CD14-positive monocyte (primary cell): Measurements from ENCODE around the gene SNRPE. TPM values are rescaled to one million over a fixed set of nuclear protein-coding genes. Genes with fewer than 3 reads are reported as not detected.

Experiments used
- DNase-seq, 3 donors: peaks; one replicate each; pipeline ENCODE4 v3.0.0-alpha.2; 2011 to 2022
- H2AFZ ChIP-seq: 2 replicates; pipeline ENCODE4 v1.6.0; 2012; ENCODE audit warnings: mild to moderate bottlenecking, low read depth, low read length, inconsistent platforms; ENCODE audit not compliant: insufficient read depth, poor library complexity, severe bottlenecking
- H3K27ac ChIP-seq, 2 donors: 1 replicate in 1 of 2; 2 replicates in 1 of 2; pipeline ENCODE4 v1.5.1; 2012 to 2013; ENCODE audit warnings: low read length in 2 of 2, control low read depth in 1 of 2, inconsistent platforms in 1 of 2, low read depth in 1 of 2, mild to moderate bottlenecking in 1 of 2
- H3K27me3 ChIP-seq, 2 donors: one replicate each; pipeline versions ENCODE4 v1.6.0 to v1.6.1; 2011 to 2013; ENCODE audit warnings: low read length in 2 of 2; ENCODE audit not compliant: control insufficient read depth in 2 of 2, insufficient read depth in 2 of 2
- H3K36me3 ChIP-seq, 2 donors: replicated peaks in 1 of 2; 1 replicate in 1 of 2; 2 replicates in 1 of 2; pipeline versions ENCODE4 v1.5.1 to v1.6.1; 2012 to 2013; ENCODE audit warnings: low read length in 2 of 2, control low read depth in 1 of 2, inconsistent platforms in 1 of 2, mild to moderate bottlenecking in 1 of 2; ENCODE audit not compliant: insufficient read depth in 2 of 2, control insufficient read depth in 1 of 2
- H3K4me1 ChIP-seq, 2 donors: 1 replicate in 1 of 2; 2 replicates in 1 of 2; pipeline versions ENCODE4 v1.5.1 to v1.6.1; 2012 to 2013; ENCODE audit warnings: low read length in 2 of 2, control low read depth in 1 of 2, inconsistent platforms in 1 of 2, mild to moderate bottlenecking in 1 of 2, moderate library complexity in 1 of 2; ENCODE audit not compliant: insufficient read depth in 2 of 2, control insufficient read depth in 1 of 2
- H3K4me2 ChIP-seq: replicated peaks from 2 replicates; pipeline ENCODE3; 2012; ENCODE audit warnings: low read length, moderate library complexity, mild to moderate bottlenecking; ENCODE audit not compliant: poor library complexity, severe bottlenecking; ENCODE audit errors: extremely low read depth
- H3K4me3 ChIP-seq, 3 experiments: fragments of 200-600 bp in 1 of 3; sonication (generic) in 1 of 3; replicated peaks in 1 of 3; 1 replicate in 2 of 3; 2 replicates in 1 of 3; pipeline ENCODE4 v1.5.1; 2011 to 2013; ENCODE audit warnings: low read length in 3 of 3, mild to moderate bottlenecking in 3 of 3, control low read depth in 2 of 3, low read depth in 2 of 3, inconsistent platforms in 1 of 3, moderate library complexity in 1 of 3
- H3K79me2 ChIP-seq: 2 replicates; pipeline ENCODE4 v1.6.0; 2012; ENCODE audit warnings: mild to moderate bottlenecking, control low read depth, inconsistent platforms, low read length, moderate library complexity; ENCODE audit not compliant: insufficient read depth
- H3K9ac ChIP-seq: 2 replicates; pipeline ENCODE4 v1.6.0; 2017; ENCODE audit warnings: low read length, mild to moderate bottlenecking; ENCODE audit not compliant: insufficient read depth, poor library complexity, severe bottlenecking
- H3K9me3 ChIP-seq, 2 donors: replicated peaks in 1 of 2; 1 replicate in 1 of 2; 2 replicates in 1 of 2; pipeline versions ENCODE4 v1.5.1 to v1.6.1; 2012 to 2013; ENCODE audit warnings: low read length in 2 of 2, control low read depth in 1 of 2; ENCODE audit not compliant: control insufficient read depth in 1 of 2, insufficient read depth in 1 of 2
- H4K20me1 ChIP-seq: 2 replicates; pipeline ENCODE4 v1.6.0; 2012; ENCODE audit warnings: mild to moderate bottlenecking, low read length, control low read depth, moderate library complexity; ENCODE audit not compliant: insufficient read depth
- H3K27ac Mint-ChIP-seq, 7 donors: one replicate each; pipeline ENCODE4 v1.8.0; 2020; ENCODE audit warnings: mild to moderate bottlenecking in 7 of 7, mixed read lengths in 7 of 7, moderate library complexity in 6 of 7, inconsistent platforms in 2 of 7
- H3K27me3 Mint-ChIP-seq, 3 donors: one replicate each; pipeline ENCODE4 v1.8.0; 2021 to 2022; ENCODE audit warnings: low read depth in 3 of 3, mild to moderate bottlenecking in 3 of 3, mixed read lengths in 3 of 3, moderate library complexity in 3 of 3, inconsistent platforms in 1 of 3
- H3K36me3 Mint-ChIP-seq, 2 donors: one replicate each; pipeline ENCODE4 v1.8.0; 2020; ENCODE audit warnings: mixed read lengths in 2 of 2, inconsistent platforms in 1 of 2, mild to moderate bottlenecking in 1 of 2
- H3K4me1 Mint-ChIP-seq: one replicate; pipeline ENCODE4 v1.8.0; 2020; ENCODE audit warnings: mild to moderate bottlenecking, mixed read lengths
- H3K4me3 Mint-ChIP-seq, 2 donors: one replicate each; pipeline ENCODE4 v1.8.0; 2020; ENCODE audit warnings: mild to moderate bottlenecking in 2 of 2, mixed read lengths in 2 of 2, moderate library complexity in 1 of 2
- H3K9me3 Mint-ChIP-seq, 7 donors: one replicate each; pipeline ENCODE4 v1.8.0; 2020 to 2022; ENCODE audit warnings: mixed read lengths in 7 of 7, mild to moderate bottlenecking in 6 of 7, moderate library complexity in 6 of 7, inconsistent platforms in 2 of 7
- CTCF ChIP-seq: fragments of 200-600 bp; IDR thresholded peaks from one replicate; pipeline ENCODE4 v1.8.0; 2022; ENCODE audit warnings: antibody characterized with exemption, mild to moderate bottlenecking
- WGBS: methylation state at CpG from one replicate; pipeline ENCODE4 v1.1.5; 2013; ENCODE audit warnings: missing lambda C conversion rate; ENCODE audit not compliant: insufficient coverage; 5-methylcytosine and 5-hydroxymethylcytosine counted together
- intact Hi-C, 2 donors: fragments of 100-400 bp; cut with micrococcal nuclease; formaldehyde crosslinking; loops; one replicate each; pipeline versions ENCODE4 v1.15.0 to v1.15.1; 2023
- polyA plus RNA-seq, 3 donors: library from polyadenylated mRNA; depleted of rRNA in 1 of 3; unstranded in 2 of 3; stranded (reverse) in 1 of 3; fragments of 300-500 nt in 2 of 3; fragments of >200 nt in 1 of 3; fragmentation: Illumina TruSeq in 2 of 3; gene quantifications; 1 replicate in 2 of 3; 2 replicates in 1 of 3; pipeline ENCODE4 v1.2.3, GENCODE V29; 2012 to 2021

Gene SNRPE
- polyA plus RNA-seq, 3 donors = 86.4 to 198 (median 162) TPM

DNA sequence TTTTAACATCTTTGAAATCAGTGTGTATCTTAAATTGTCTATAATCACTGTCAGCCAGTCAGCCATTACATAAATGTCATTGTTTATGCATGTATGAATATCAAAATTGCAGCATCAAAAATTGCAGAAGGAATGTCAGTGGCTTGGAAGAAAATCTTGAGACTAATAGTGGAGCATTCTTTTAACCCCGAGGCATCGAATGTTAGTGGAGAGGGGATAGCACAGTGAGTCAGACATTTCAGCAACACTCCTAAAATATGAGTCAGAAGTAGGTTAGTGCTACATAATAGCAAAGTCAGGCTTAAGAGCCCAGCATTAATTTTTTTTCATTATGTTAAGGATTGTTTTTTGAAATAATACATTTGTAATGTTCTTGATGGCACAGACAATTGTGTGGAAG lies 45.5 kb downstream of the SNRPE start:
- no peak for TF ChIP-seq CTCF
- H3K4me1 ChIP-seq = no peaks in the 10 kb centered on the region
- no peaks in the 10 kb centered on the region for H3K27me3 ChIP-seq
- Mint-ChIP-seq H3K36me3 (no peaks in the 10 kb centered on the region), H3K27me3 (peaks cover 2 to 8% (median 6%) of the 10 kb centered on the region in 3 donors), H3K4me3 (no peak overlapping the region), H3K9me3 (peaks cover 0 to 2% (median 0%) of the 10 kb centered on the region in 7 donors), H3K4me1 (no peaks in the 10 kb centered on the region), H3K27ac (no peak overlapping the region)
- no peak overlapping the region for H3K4me2 ChIP-seq
- no peaks in the 10 kb centered on the region for H3K36me3 ChIP-seq
- H3K9me3 ChIP-seq = no peaks in the 10 kb centered on the region
- H3K9ac ChIP-seq = no peak overlapping the region
- no peaks in the 10 kb centered on the region for H3K79me2 ChIP-seq
- H2AFZ ChIP-seq = no peak overlapping the region
- no peak overlapping the region for H3K4me3 ChIP-seq
- intact Hi-C loops = no loop called here
- no peak overlapping the region for H3K27ac ChIP-seq
- no CpG with 5 or more reads among the region's 2 CpGs for WGBS
- no peak for DNase-seq
- H4K20me1 ChIP-seq = no peaks in the 10 kb centered on the region

- Histone ChIP-seq H3K9me3 (no peaks in the 10 kb centered on the region), H2AFZ (no peak overlapping the region), H3K27ac (no peak overlapping the region), H4K20me1 (no peaks in the 10 kb centered on the region), H3K4me1 (no peaks in the 10 kb centered on the region), H3K27me3 (no peaks in the 10 kb centered on the region), H3K36me3 (no peaks in the 10 kb centered on the region), H3K4me2 (no peak overlapping the region), H3K9ac (no peak overlapping the region), H3K79me2 (no peaks in the 10 kb centered on the region), H3K4me3 (no peak overlapping the region)
- no peak overlapping the region for H3K27ac Mint-ChIP-seq
- no peak for TF ChIP-seq CTCF
- H3K9me3 Mint-ChIP-seq = peaks cover 0 to 2% (median 0%) of the 10 kb centered on the region in 7 donors
- no peaks in the 10 kb centered on the region for H3K4me1 Mint-ChIP-seq
- no CpG with 5 or more reads among the region's 5 CpGs for WGBS
- no peaks in the 10 kb centered on the region for H3K36me3 Mint-ChIP-seq
- DNase-seq = no peak
- intact Hi-C loops = no loop called here
- peaks cover 2 to 8% (median 6%) of the 10 kb centered on the region in 3 donors for H3K27me3 Mint-ChIP-seq
- H3K4me3 Mint-ChIP-seq = no peak overlapping the region
Observed at GRCh38 chr1:203907901-203908300, 46.5 kb downstream of the SNRPE start.
